H9 (cell line): ENCODE measurements around the gene NXN. TPM values are rescaled to one million over a fixed set of nuclear protein-coding genes. Genes with fewer than 3 reads are reported as not detected.

Experiments used
- DNase-seq: peaks from one replicate; pipeline ENCODE4 v3.0.0-alpha.2; 2017
- H2AFZ ChIP-seq: one replicate; pipeline ENCODE4 v1.6.1; 2013; ENCODE audit warnings: mild to moderate bottlenecking, low read length, control low read depth, moderate library complexity
- H2AK5ac ChIP-seq: 2 replicates; pipeline ENCODE4 v1.6.1; 2013; ENCODE audit warnings: low read length, control low read depth, mixed read lengths; ENCODE audit not compliant: insufficient read length
- H2BK120ac ChIP-seq: one replicate; pipeline ENCODE4 v1.6.1; 2013; ENCODE audit warnings: low read depth, mild to moderate bottlenecking, low read length, control low read depth, inconsistent platforms; ENCODE audit not compliant: poor library complexity, severe bottlenecking
- H2BK12ac ChIP-seq: 2 replicates; pipeline ENCODE4 v1.6.1; 2013; ENCODE audit warnings: low read length, control low read depth, mixed read lengths, low read depth; ENCODE audit not compliant: insufficient read length
- H2BK15ac ChIP-seq: 2 replicates; pipeline ENCODE4 v1.6.1; 2013; ENCODE audit warnings: low read depth, low read length, control low read depth
- H2BK20ac ChIP-seq: one replicate; pipeline ENCODE4 v1.6.1; 2013; ENCODE audit warnings: low read depth, mild to moderate bottlenecking, low read length, control low read depth, inconsistent platforms; ENCODE audit not compliant: poor library complexity, severe bottlenecking
- H2BK5ac ChIP-seq: 2 replicates; pipeline ENCODE4 v1.6.1; 2013; ENCODE audit warnings: low read length, control low read depth, mixed read lengths; ENCODE audit not compliant: insufficient read length
- H3K14ac ChIP-seq: 2 replicates; pipeline ENCODE4 v1.6.1; 2013; ENCODE audit warnings: low read length, control low read depth; ENCODE audit not compliant: insufficient read depth
- H3K18ac ChIP-seq: 2 replicates; pipeline ENCODE4 v1.6.1; 2013; ENCODE audit warnings: low read depth, mild to moderate bottlenecking, mixed read lengths, low read length, control low read depth; ENCODE audit not compliant: insufficient read length
- H3K23ac ChIP-seq: 2 replicates; pipeline ENCODE4 v1.6.1; 2013; ENCODE audit warnings: low read length, control low read depth, mixed read lengths, low read depth; ENCODE audit not compliant: insufficient read length
- H3K23me2 ChIP-seq: 2 replicates; pipeline ENCODE4 v1.6.1; 2013; ENCODE audit warnings: low read depth, mild to moderate bottlenecking, mixed read lengths, low read length, control low read depth; ENCODE audit not compliant: insufficient read length, poor library complexity, severe bottlenecking
- H3K27ac ChIP-seq: 2 replicates; pipeline ENCODE4 v1.5.1; 2013; ENCODE audit warnings: low read length, control low read depth, mixed read lengths, low read depth; ENCODE audit not compliant: insufficient read length
- H3K27me3 ChIP-seq: 2 replicates; pipeline ENCODE4 v1.6.1; 2013; ENCODE audit warnings: low read length, control low read depth, inconsistent platforms; ENCODE audit not compliant: insufficient read depth
- H3K4ac ChIP-seq: 2 replicates; pipeline ENCODE4 v1.6.1; 2013; ENCODE audit warnings: low read depth, mild to moderate bottlenecking, control low read depth, inconsistent platforms, low read length, moderate library complexity
- H3K4me1 ChIP-seq: 2 replicates; pipeline ENCODE4 v1.6.1; 2013; ENCODE audit warnings: low read length, control low read depth, inconsistent platforms; ENCODE audit not compliant: insufficient read depth
- H3K4me2 ChIP-seq: 2 replicates; pipeline ENCODE4 v1.6.1; 2013; ENCODE audit warnings: low read length, control low read depth, mixed read lengths; ENCODE audit not compliant: insufficient read length, insufficient read depth
- H3K56ac ChIP-seq: 2 replicates; pipeline ENCODE4 v1.6.1; 2013; ENCODE audit warnings: low read depth, mild to moderate bottlenecking, mixed read lengths, low read length, control low read depth; ENCODE audit not compliant: insufficient read length
- H3K79me1 ChIP-seq: 2 replicates; pipeline ENCODE4 v1.6.1; 2013; ENCODE audit warnings: low read depth, mild to moderate bottlenecking, moderate library complexity, low read length, control low read depth, inconsistent platforms; ENCODE audit not compliant: insufficient read depth, poor library complexity, severe bottlenecking
- H3K79me2 ChIP-seq: 2 replicates; pipeline ENCODE4 v1.6.1; 2013; ENCODE audit warnings: low read length, control low read depth, inconsistent platforms; ENCODE audit not compliant: insufficient read depth
- H3K9ac ChIP-seq: 2 replicates; pipeline ENCODE4 v1.6.1; 2013; ENCODE audit warnings: low read length, control low read depth, mixed read lengths; ENCODE audit not compliant: insufficient read length; ENCODE audit errors: extremely low read depth
- H3K9me3 ChIP-seq: one replicate; pipeline ENCODE4 v1.6.1; 2013; ENCODE audit warnings: low read depth, low read length, inconsistent platforms; ENCODE audit not compliant: control insufficient read depth
- H3T11ph ChIP-seq: one replicate; pipeline ENCODE4 v1.6.1; 2013; ENCODE audit warnings: mild to moderate bottlenecking, low read length, control low read depth, inconsistent platforms
- H4K20me1 ChIP-seq: one replicate; pipeline ENCODE4 v1.6.1; 2013; ENCODE audit not compliant: control insufficient read depth, insufficient read length, insufficient read depth
- H4K5ac ChIP-seq: 2 replicates; pipeline ENCODE4 v1.6.1; 2013; ENCODE audit warnings: low read depth, mild to moderate bottlenecking, mixed read lengths, low read length, control low read depth; ENCODE audit not compliant: insufficient read length
- H4K8ac ChIP-seq: replicated peaks from 2 replicates; pipeline ENCODE4 v1.6.1; 2013; ENCODE audit warnings: low read length, control low read depth, mixed read lengths, low read depth; ENCODE audit not compliant: insufficient read length
- H4K91ac ChIP-seq: 2 replicates; pipeline ENCODE4 v1.6.1; 2013; ENCODE audit warnings: low read depth, mild to moderate bottlenecking, moderate library complexity, mixed read lengths, low read length, control low read depth; ENCODE audit not compliant: insufficient read length
- H3K27ac Mint-ChIP-seq, 3 experiments: 2 replicates in 2 of 3; 3 replicates in 1 of 3; pipeline ENCODE4 v1.8.0; 2020 to 2021; ENCODE audit warnings: mixed read lengths in 3 of 3, mild to moderate bottlenecking in 1 of 3, moderate library complexity in 1 of 3
- H3K27me3 Mint-ChIP-seq: 2 replicates; pipeline ENCODE4 v1.8.0; 2021; ENCODE audit warnings: low read depth, mild to moderate bottlenecking, moderate library complexity, mixed read lengths
- H3K36me3 Mint-ChIP-seq, 3 experiments: 2 replicates in 2 of 3; 3 replicates in 1 of 3; pipeline ENCODE4 v1.8.0; 2020 to 2021; ENCODE audit warnings: low read depth in 3 of 3, mixed read lengths in 3 of 3; ENCODE audit not compliant: insufficient read depth in 1 of 3
- H3K4me1 Mint-ChIP-seq, 2 experiments: 2 replicates each; pipeline ENCODE4 v1.8.0; 2020; ENCODE audit warnings: mixed read lengths in 2 of 2
- H3K4me3 Mint-ChIP-seq, 2 experiments: 2 replicates in 1 of 2; 3 replicates in 1 of 2; pipeline ENCODE4 v1.8.0; 2020 to 2021; ENCODE audit warnings: mild to moderate bottlenecking in 2 of 2, mixed read lengths in 2 of 2, moderate library complexity in 1 of 2
- H3K9me3 Mint-ChIP-seq, 2 experiments: 2 replicates in 1 of 2; 3 replicates in 1 of 2; pipeline ENCODE4 v1.8.0; 2020; ENCODE audit warnings: mild to moderate bottlenecking in 2 of 2, mixed read lengths in 2 of 2, moderate library complexity in 1 of 2
- CTCF ChIP-seq: fragments of 200-600 bp; sonication (generic); conservative IDR thresholded peaks from 3 replicates; pipeline ENCODE4 v1.8.0; 2021; ENCODE audit warnings: antibody characterized with exemption, mild to moderate bottlenecking
- WGBS: extraction: QIAGEN DNeasy Blood & Tissue Kit; methylation state at CpG from one replicate; pipeline ENCODE4 v1.1.7; 2013; ENCODE audit warnings: missing lambda C conversion rate, low lambda C conversion rate, mixed read lengths; ENCODE audit not compliant: insufficient read length; ENCODE audit errors: extremely low coverage; 5-methylcytosine and 5-hydroxymethylcytosine counted together
- total RNA-seq: library from RNA; stranded (reverse); gene quantifications from 2 replicates; pipeline ENCODE4 v1.2.1, GENCODE V29; 2021

The NXN gene
- total RNA-seq, 1 experiment from 2014 or later: 93.6 TPM

GRCh38 chr17:838486-838885, 141.1 kb downstream of the NXN start:
- peaks cover 9 to 26% (median 16%) of the 10 kb centered on the region in 3 experiments for H3K36me3 Mint-ChIP-seq

More at GRCh38 chr17:838486-838885, 141.1 kb downstream of the NXN start:
- H3K4me2 ChIP-seq: no peak overlapping the region
- no peak overlapping the region for H2BK15ac ChIP-seq
- no peaks in the 10 kb centered on the region for H3K9me3 ChIP-seq
- H3K9ac ChIP-seq: no peak overlapping the region
- no peak overlapping the region for H2BK120ac ChIP-seq
- no peaks in the 10 kb centered on the region for H4K20me1 ChIP-seq
- H4K8ac ChIP-seq: no peak overlapping the region
- H3K79me2 ChIP-seq: peaks cover 3% of the 10 kb centered on the region; the same call in 1 of the 2 replicates
- DNase-seq: no peak
- no peak overlapping the region for H3K27ac ChIP-seq
- no peaks in the 10 kb centered on the region for H3K23me2 ChIP-seq
- Mint-ChIP-seq H3K27ac (no peak overlapping the region), H3K27me3 (no peaks in the 10 kb centered on the region), H3K9me3 (peaks cover 3 to 11% of the 10 kb centered on the region in 2 experiments; a peak in 4 of 5 replicates), H3K4me1 (peaks cover 11 to 15% of the 10 kb centered on the region in 2 experiments), H3K4me3 (no peak overlapping the region)
- H2AK5ac ChIP-seq: no peak overlapping the region
- H3K4ac ChIP-seq: no peak overlapping the region
- no peak overlapping the region for H3K56ac ChIP-seq
- H3T11ph ChIP-seq: no peak overlapping the region
- H3K14ac ChIP-seq: no peak overlapping the region
- peaks cover 2% of the 10 kb centered on the region; the same call in 1 of the 2 replicates for H3K4me1 ChIP-seq
- H3K79me1 ChIP-seq: peaks cover 3% of the 10 kb centered on the region
- WGBS: no CpG with 5 or more reads among the region's 11 CpGs
- no peak overlapping the region for H3K18ac ChIP-seq
- H3K27me3 ChIP-seq: no peaks in the 10 kb centered on the region
- H2AFZ ChIP-seq: no peak overlapping the region
- H2BK12ac ChIP-seq: no peak overlapping the region
- no peak overlapping the region for H4K5ac ChIP-seq
- H2BK20ac ChIP-seq: no peak overlapping the region
- no peak for TF ChIP-seq CTCF
- no peak overlapping the region for H3K23ac ChIP-seq
- no peak overlapping the region for H4K91ac ChIP-seq
- H2BK5ac ChIP-seq: no peak overlapping the region
